ENCODE measurements around the gene GLI3.

The GLI3 gene

GRCh38 chr7:42027521-42027920 is 209.5 kb downstream of the GLI3 start:
- Histone ChIP-seq H3K4me1 (ENCODE audit: control insufficient read depth, insufficient read depth, low read length) (no peaks in the 10 kb centered on the region), H3K36me3 (ENCODE audit: control insufficient read depth in 2 of 2, insufficient read depth in 1 of 2, low read length in 2 of 2) (peaks cover 10 to 37% of the 10 kb centered on the region in 2 experiments; a peak in 2 of 3 replicates), H3K27ac (ENCODE audit: extremely low read depth, low read depth, low read length) (no peak overlapping the region), H3K4me3 (ENCODE audit: low read depth, low read length) (no peak overlapping the region), H3K9me3 (ENCODE audit: control insufficient read depth, insufficient read depth, low read depth, low read length) (no peaks in the 10 kb centered on the region)
- ChIA-PET POLR2A (no interaction called here), CTCF (interaction anchor here (0.6 to 1.7 kb wide), 3 partner anchors 13 to 50 kb away, joined by 3 to 5 read pairs (median 4); no protein-coding TSS in a partner anchor)
- TF ChIP-seq ZXDB (tag by site-specific recombination; IDR thresholded peaks at IDR 0.05) (no peak), ZNF248 (tag by site-specific recombination; IDR thresholded peaks at IDR 0.05) (no peak)

- H3K4me1 ChIP-seq (ENCODE audit: control insufficient read depth, insufficient read depth, low read length): no peaks in the 10 kb centered on the region
- TF ChIP-seq OSR2 (tag by site-specific recombination; IDR thresholded peaks at IDR 0.05) (no peak), SCRT2 (tag by site-specific recombination; IDR thresholded peaks at IDR 0.05) (no peak), PBX3 (CRISPR knock-in tag; IDR thresholded peaks at IDR 0.05) (no peak), ZNF18 (tag by site-specific recombination; IDR thresholded peaks at IDR 0.05) (no peak), ZSCAN5A (tag by site-specific recombination; IDR thresholded peaks at IDR 0.05) (no peak), ZNF248 (tag by site-specific recombination; IDR thresholded peaks at IDR 0.05) (no peak), ZFP41 (tag by site-specific recombination; IDR thresholded peaks at IDR 0.05; ENCODE audit: borderline replicate concordance) (no peak), ZNF37A (tag by site-specific recombination; IDR thresholded peaks at IDR 0.05) (no peak), KLF1 (tag by site-specific recombination; IDR thresholded peaks at IDR 0.05) (no peak), INSM2 (tag by site-specific recombination; IDR thresholded peaks at IDR 0.05) (no peak), ZNF155 (tag by site-specific recombination; IDR thresholded peaks at IDR 0.05) (no peak), ZFP37 (tag by site-specific recombination; IDR thresholded peaks at IDR 0.05) (no peak), ZNF133 (tag by site-specific recombination; IDR thresholded peaks at IDR 0.05) (no peak), ZNF2 (tag by site-specific recombination; IDR thresholded peaks at IDR 0.05) (no peak)
- no peaks in the 10 kb centered on the region for H3K9me3 ChIP-seq (ENCODE audit: control insufficient read depth, insufficient read depth, low read depth, low read length)
- H3K36me3 ChIP-seq (ENCODE audit: control insufficient read depth in 2 of 2, insufficient read depth in 1 of 2, low read length in 2 of 2): peaks cover 10 to 40% of the 10 kb centered on the region in 2 experiments; a peak in 2 of 3 replicates
- ChIA-PET CTCF (interaction anchor here (0.7 to 1.6 kb wide), 3 partner anchors 12 to 84 kb away, joined by 3 to 6 read pairs (median 5); no protein-coding TSS in a partner anchor), POLR2A (no interaction called here)
- no peak overlapping the region for H3K4me3 ChIP-seq (ENCODE audit: low read depth, low read length)
- H3K27ac ChIP-seq (ENCODE audit: extremely low read depth, low read depth, low read length): no peak overlapping the region
These were observed 210.3 kb downstream of the GLI3 start for GRCh38 chr7:42026622-42027197.
